Tibial artery (tissue), 4 donors: Measurements from ENCODE around the gene RABGAP1L.

Experiments
- DNase-seq, 2 donors: peaks; one replicate each; pipeline ENCODE4 v3.0.0-alpha.2; 2019
- H3K27ac ChIP-seq, 2 donors: fragments of 200-600 bp; sonication (generic) in 1 of 2; 1 replicate in 1 of 2; 2 replicates in 1 of 2; pipeline ENCODE4 v1.5.1; 2018 to 2019; ENCODE audit warnings: mild to moderate bottlenecking in 1 of 2
- H3K27me3 ChIP-seq, 2 donors: fragments of 200-600 bp; sonication (generic) in 1 of 2; one replicate each; pipeline versions ENCODE4 v1.5.1 to v1.6.0; 2016 to 2019
- H3K36me3 ChIP-seq, 3 donors: fragments of 200-600 bp; sonication (generic) in 2 of 3; one replicate each; pipeline ENCODE4 v1.5.1; 2016 to 2019; ENCODE audit warnings: mild to moderate bottlenecking in 2 of 3
- H3K4me1 ChIP-seq, 4 donors: fragments of 200-600 bp; sonication (generic) in 2 of 4; 1 replicate in 3 of 4; 2 replicates in 1 of 4; pipeline ENCODE4 v1.5.1; 2016 to 2019
- H3K4me3 ChIP-seq, 2 donors: fragments of 200-600 bp; sonication (generic) in 1 of 2; 1 replicate in 1 of 2; 2 replicates in 1 of 2; pipeline ENCODE4 v1.5.1; 2018 to 2019; ENCODE audit warnings: mild to moderate bottlenecking in 2 of 2
- H3K9me3 ChIP-seq, 3 donors: fragments of 200-600 bp; sonication (generic) in 1 of 3; one replicate each; pipeline ENCODE4 v1.5.1; 2016 to 2019
- intact Hi-C: fragments of 100-400 bp; cut with DNase I; formaldehyde crosslinking; loops from one replicate; pipeline ENCODE4 v1.15.0; 2023; ENCODE audit warnings: low total_unique reads
- TF ChIP-seq, protein P1 (sequence below), 2 experiments: fragments of 200-600 bp in 1 of 2; fragments of 450-650 bp in 1 of 2; IDR thresholded peaks; one replicate each; pipeline ENCODE4 v1.5.1; 2017 to 2019; ENCODE audit warnings: antibody characterized with exemption in 2 of 2, mild to moderate bottlenecking in 1 of 2, moderate library complexity in 1 of 2

RABGAP1L gene

DNA sequence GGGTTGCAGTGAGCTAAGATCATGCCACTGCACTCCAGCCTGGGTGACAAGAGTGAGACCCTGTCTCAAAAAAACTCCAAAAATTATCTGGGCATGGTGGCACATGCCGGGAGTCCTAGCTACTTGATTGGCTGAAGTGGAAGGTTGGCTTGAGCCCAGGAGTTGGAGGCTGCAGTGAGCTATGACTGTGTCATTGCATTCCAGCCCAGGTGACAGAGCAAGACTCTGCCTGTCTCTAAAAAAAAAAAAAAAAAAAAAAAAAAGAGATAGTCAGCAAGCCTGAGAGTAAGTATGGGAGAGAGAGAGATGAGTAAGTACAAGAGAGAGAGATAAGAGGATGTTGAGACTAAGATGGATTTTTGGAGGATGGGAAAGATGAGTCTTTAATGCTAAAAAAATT lies 659.6 kb downstream of the RABGAP1L start:
- Histone ChIP-seq H3K9me3 (no peaks in the 10 kb centered on the region), H3K4me3 (no peak overlapping the region), H3K4me1 (no peaks in the 10 kb centered on the region), H3K36me3 (no peaks in the 10 kb centered on the region), H3K27ac (no peak overlapping the region), H3K27me3 (no peaks in the 10 kb centered on the region)
- intact Hi-C loops: no loop called here
- DNase-seq: no peak
- TF ChIP-seq, protein P1, sequence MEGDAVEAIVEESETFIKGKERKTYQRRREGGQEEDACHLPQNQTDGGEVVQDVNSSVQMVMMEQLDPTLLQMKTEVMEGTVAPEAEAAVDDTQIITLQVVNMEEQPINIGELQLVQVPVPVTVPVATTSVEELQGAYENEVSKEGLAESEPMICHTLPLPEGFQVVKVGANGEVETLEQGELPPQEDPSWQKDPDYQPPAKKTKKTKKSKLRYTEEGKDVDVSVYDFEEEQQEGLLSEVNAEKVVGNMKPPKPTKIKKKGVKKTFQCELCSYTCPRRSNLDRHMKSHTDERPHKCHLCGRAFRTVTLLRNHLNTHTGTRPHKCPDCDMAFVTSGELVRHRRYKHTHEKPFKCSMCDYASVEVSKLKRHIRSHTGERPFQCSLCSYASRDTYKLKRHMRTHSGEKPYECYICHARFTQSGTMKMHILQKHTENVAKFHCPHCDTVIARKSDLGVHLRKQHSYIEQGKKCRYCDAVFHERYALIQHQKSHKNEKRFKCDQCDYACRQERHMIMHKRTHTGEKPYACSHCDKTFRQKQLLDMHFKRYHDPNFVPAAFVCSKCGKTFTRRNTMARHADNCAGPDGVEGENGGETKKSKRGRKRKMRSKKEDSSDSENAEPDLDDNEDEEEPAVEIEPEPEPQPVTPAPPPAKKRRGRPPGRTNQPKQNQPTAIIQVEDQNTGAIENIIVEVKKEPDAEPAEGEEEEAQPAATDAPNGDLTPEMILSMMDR (IDR thresholded peaks at IDR 0.05): no peak

DNA sequence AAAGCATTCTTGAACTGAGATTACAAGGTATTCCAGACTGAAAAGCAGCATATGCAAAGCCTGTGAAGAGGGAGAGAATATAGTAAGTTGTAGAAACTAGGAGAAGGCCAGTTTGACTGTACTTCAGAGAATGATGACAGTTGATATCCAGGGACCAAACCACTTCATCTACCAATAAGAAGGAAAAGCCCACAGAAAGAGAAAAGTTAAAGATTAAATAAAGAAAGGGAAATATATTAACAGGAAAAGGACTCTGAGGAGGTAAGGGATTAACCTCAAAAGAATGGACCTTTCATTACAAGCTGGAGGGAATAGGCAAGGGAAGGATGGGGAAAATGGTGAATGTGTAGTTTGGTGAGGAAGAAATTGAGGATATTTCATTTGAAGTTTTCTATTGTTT lies 660.3 kb downstream of the RABGAP1L start:
- Histone ChIP-seq H3K9me3 (no peaks in the 10 kb centered on the region), H3K27me3 (no peaks in the 10 kb centered on the region), H3K4me3 (no peak overlapping the region), H3K36me3 (no peaks in the 10 kb centered on the region), H3K4me1 (no peaks in the 10 kb centered on the region), H3K27ac (no peak overlapping the region)
- TF ChIP-seq, protein P1 (IDR thresholded peaks at IDR 0.05): no peak
- no peak for DNase-seq
- intact Hi-C loops: no loop called here

DNA sequence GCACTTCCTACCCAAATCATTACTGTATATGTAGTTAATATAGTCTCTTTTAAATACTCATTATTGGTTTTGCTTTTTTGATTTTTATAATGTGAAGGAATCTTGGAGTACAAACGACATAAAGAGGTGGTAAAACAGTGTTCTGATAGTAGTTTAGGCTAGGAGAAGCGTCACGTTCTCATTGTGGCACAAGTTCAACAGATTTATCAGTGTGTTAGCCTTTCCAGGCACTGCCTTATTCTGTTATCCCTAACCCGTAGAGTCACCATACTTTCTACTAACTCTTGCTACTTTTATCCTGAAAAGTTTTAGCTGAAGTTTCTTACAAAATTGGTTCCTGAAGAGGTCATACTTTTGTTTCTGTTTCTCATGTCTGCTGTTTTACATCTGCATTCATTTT lies 665.8 kb downstream of the RABGAP1L start:
- no peaks in the 10 kb centered on the region for H3K27me3 ChIP-seq
- DNase-seq: no peak
- H3K27ac ChIP-seq: no peak overlapping the region
- no peaks in the 10 kb centered on the region for H3K9me3 ChIP-seq
- peaks cover 0 to 7% (median 0%) of the 10 kb centered on the region in 3 donors for H3K36me3 ChIP-seq
- H3K4me3 ChIP-seq: no peak overlapping the region
- no peaks in the 10 kb centered on the region for H3K4me1 ChIP-seq
- TF ChIP-seq, protein P1 (IDR thresholded peaks at IDR 0.05): no peak
- intact Hi-C loops: no loop called here

DNA sequence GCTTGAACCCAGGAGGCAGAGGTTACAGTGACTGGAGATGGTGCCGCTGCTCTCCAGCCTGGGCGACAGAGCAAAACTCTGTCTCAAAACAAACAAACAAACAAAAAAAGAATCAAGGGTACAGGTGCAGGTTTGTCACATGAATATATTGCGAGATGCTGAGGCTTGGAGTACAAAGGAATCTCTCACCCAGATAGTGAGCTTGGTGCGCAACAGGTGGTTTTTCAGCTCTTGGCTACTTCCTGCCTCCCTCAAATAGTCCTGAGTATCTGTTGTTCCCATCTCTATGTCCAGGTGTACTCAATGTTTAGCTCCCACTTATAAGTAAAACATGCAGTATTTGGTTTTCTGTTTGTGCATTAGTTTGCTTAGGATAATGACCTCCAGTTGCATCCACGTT lies 666.5 kb downstream of the RABGAP1L start:
- intact Hi-C loops: no loop called here
- no peaks in the 10 kb centered on the region for H3K4me1 ChIP-seq
- TF ChIP-seq, protein P1 (IDR thresholded peaks at IDR 0.05): no peak
- H3K36me3 ChIP-seq: peaks cover 0 to 7% (median 0%) of the 10 kb centered on the region in 3 donors
- no peaks in the 10 kb centered on the region for H3K27me3 ChIP-seq
- no peak overlapping the region for H3K27ac ChIP-seq
- no peak for DNase-seq
- no peaks in the 10 kb centered on the region for H3K9me3 ChIP-seq
- no peak overlapping the region for H3K4me3 ChIP-seq

DNA sequence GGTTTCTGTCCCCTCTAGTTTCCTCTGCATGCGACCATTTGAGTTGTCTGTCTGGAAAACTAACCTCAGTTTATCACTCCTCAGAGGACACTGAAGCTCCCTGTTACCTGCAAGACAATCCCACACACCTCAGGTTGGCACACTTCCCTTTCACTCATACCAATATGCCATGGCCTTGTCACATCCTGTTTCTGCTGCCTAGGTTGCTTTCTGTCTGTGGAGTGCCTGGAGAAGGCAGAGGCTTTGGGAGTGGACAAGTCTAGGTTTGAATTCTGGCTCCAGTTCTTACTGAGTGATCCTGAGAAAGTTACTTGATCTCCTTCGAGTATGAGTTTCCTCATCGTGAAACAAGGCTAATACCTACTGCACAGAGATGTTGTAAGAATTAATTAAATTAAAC lies 668.9 kb downstream of the RABGAP1L start:
- Histone ChIP-seq H3K4me3 (no peak overlapping the region), H3K4me1 (no peaks in the 10 kb centered on the region), H3K27me3 (no peaks in the 10 kb centered on the region), H3K9me3 (no peaks in the 10 kb centered on the region), H3K36me3 (peaks cover 0 to 7% (median 0%) of the 10 kb centered on the region in 3 donors), H3K27ac (no peak overlapping the region)
- intact Hi-C loops: no loop called here
- DNase-seq: no peak
- TF ChIP-seq, protein P1 (IDR thresholded peaks at IDR 0.05): no peak

DNA sequence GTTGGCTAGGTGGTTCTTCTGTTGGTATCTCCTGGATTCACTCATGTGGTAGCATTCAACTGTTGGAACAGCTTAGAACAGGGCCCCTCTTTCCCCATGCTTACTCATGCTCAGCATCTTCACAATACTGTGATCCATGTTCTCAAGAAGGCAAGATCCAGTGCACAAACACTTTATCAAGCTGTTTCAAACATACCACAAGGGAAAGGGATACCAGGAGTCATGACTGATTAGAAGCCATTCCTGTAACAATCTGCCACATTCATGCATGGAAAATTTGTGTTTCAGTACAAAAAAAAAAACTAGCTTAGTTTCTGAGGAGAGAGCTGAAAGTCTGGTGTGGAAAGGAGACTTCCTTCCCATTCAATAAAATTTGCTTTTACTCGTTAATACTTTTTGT lies 670.7 kb downstream of the RABGAP1L start:
- TF ChIP-seq, protein P1 (IDR thresholded peaks at IDR 0.05): no peak

More for the DNA sequence above, 670.7 kb downstream of the RABGAP1L start:
- no peaks in the 10 kb centered on the region for H3K27me3 ChIP-seq
- H3K4me1 ChIP-seq: no peaks in the 10 kb centered on the region
- peaks cover 0 to 7% (median 0%) of the 10 kb centered on the region in 3 donors for H3K36me3 ChIP-seq
- no peak overlapping the region for H3K4me3 ChIP-seq
- H3K9me3 ChIP-seq: no peaks in the 10 kb centered on the region
- intact Hi-C loops: no loop called here
- DNase-seq: no peak
- no peak overlapping the region for H3K27ac ChIP-seq
